Liver (tissue), 9 donors: Measurements from ENCODE around the gene UBA3. TPM values are rescaled to one million over a fixed set of nuclear protein-coding genes. Genes with fewer than 3 reads are reported as not detected.

Experiments used
- DNase-seq: peaks from one replicate; pipeline ENCODE4 v3.0.0-alpha.2; 2017; ENCODE audit warnings: low spot score
- H3K27ac ChIP-seq, 2 donors: one replicate each; pipeline ENCODE4 v1.7.0; 2013; ENCODE audit warnings: inconsistent platforms in 2 of 2, low read length in 2 of 2, control low read depth in 1 of 2, low read depth in 1 of 2, mild to moderate bottlenecking in 1 of 2
- H3K27me3 ChIP-seq, 4 donors: one replicate each; pipeline versions ENCODE4 v1.6.1 to v1.7.0; 2013; ENCODE audit warnings: low read length in 3 of 4, inconsistent platforms in 1 of 4, mild to moderate bottlenecking in 1 of 4, moderate library complexity in 1 of 4; ENCODE audit not compliant: control insufficient read depth in 4 of 4, insufficient read depth in 4 of 4
- H3K36me3 ChIP-seq, 4 donors: one replicate each; pipeline versions ENCODE4 v1.6.1 to v1.7.0; 2013; ENCODE audit warnings: low read length in 3 of 4, mild to moderate bottlenecking in 3 of 4, low read depth in 1 of 4, moderate library complexity in 1 of 4; ENCODE audit not compliant: control insufficient read depth in 4 of 4, insufficient read depth in 3 of 4
- H3K4me1 ChIP-seq, 4 donors: one replicate each; pipeline versions ENCODE4 v1.6.1 to v1.7.0; 2013; ENCODE audit warnings: low read length in 3 of 4, mild to moderate bottlenecking in 3 of 4, moderate library complexity in 1 of 4; ENCODE audit not compliant: control insufficient read depth in 4 of 4, insufficient read depth in 4 of 4
- H3K4me3 ChIP-seq, 3 donors: one replicate each; pipeline versions ENCODE4 v1.6.1 to v1.7.0; 2013; ENCODE audit warnings: low read length in 3 of 3, control low read depth in 1 of 3, low read depth in 1 of 3, mild to moderate bottlenecking in 1 of 3
- H3K9ac ChIP-seq, 2 donors: one replicate each; pipeline ENCODE4 v1.7.0; 2013; ENCODE audit warnings: low read length in 2 of 2, mild to moderate bottlenecking in 2 of 2, moderate library complexity in 2 of 2, control low read depth in 1 of 2, low read depth in 1 of 2
- H3K9me3 ChIP-seq, 4 donors: one replicate each; pipeline versions ENCODE4 v1.6.1 to v1.7.0; 2013; ENCODE audit warnings: low read length in 3 of 4; ENCODE audit not compliant: control insufficient read depth in 4 of 4
- FOXA1 ChIP-seq: IDR thresholded peaks from 2 replicates; pipeline ENCODE4 v1.6.1; 2016; ENCODE audit warnings: antibody characterized with exemption
- FOXA2 ChIP-seq: IDR thresholded peaks from 2 replicates; pipeline ENCODE4 v1.6.1; 2016; ENCODE audit warnings: antibody characterized with exemption
- HNF4A ChIP-seq, 2 donors: conservative IDR thresholded peaks; 2 replicates each; pipeline ENCODE4 v1.6.1; 2016; ENCODE audit warnings: antibody characterized with exemption in 2 of 2, mild to moderate bottlenecking in 2 of 2
- JUND ChIP-seq, 2 donors: IDR thresholded peaks; 2 replicates each; pipeline ENCODE4 v1.6.1; 2016; ENCODE audit warnings: antibody characterized with exemption in 2 of 2
- NR2F2 ChIP-seq: IDR thresholded peaks from 2 replicates; pipeline ENCODE4 v1.6.1; 2016; ENCODE audit warnings: antibody characterized with exemption
- RXRA ChIP-seq, 2 donors: IDR thresholded peaks; 2 replicates each; pipeline ENCODE4 v1.6.1; 2017 to 2018; ENCODE audit warnings: antibody characterized with exemption in 2 of 2, mild to moderate bottlenecking in 1 of 2
- SP1 ChIP-seq: IDR thresholded peaks from 2 replicates; pipeline ENCODE4 v1.6.1; 2018; ENCODE audit warnings: antibody characterized with exemption, mild to moderate bottlenecking
- YY1 ChIP-seq: IDR thresholded peaks from 2 replicates; pipeline ENCODE4 v1.6.1; 2016; ENCODE audit warnings: antibody characterized with exemption, mild to moderate bottlenecking
- WGBS: extraction: QIAGEN DNeasy Blood & Tissue Kit; methylation state at CpG from one replicate; pipeline ENCODE4 v1.1.7; 2013; 5-methylcytosine and 5-hydroxymethylcytosine counted together
- polyA plus RNA-seq, 2 donors: library from polyadenylated mRNA; stranded (reverse) in 1 of 2; unstranded in 1 of 2; fragments of 200-250 nt in 1 of 2; fragments of >200 nt in 1 of 2; fragmentation: Nextera tagmentation in 1 of 2; extraction: Ambion mirVana in 1 of 2; gene quantifications; one replicate each; pipeline versions ENCODE4 v1.2.1 to v1.2.3, GENCODE V29; 2013 to 2015
- total RNA-seq, 2 donors: library from RNA; depleted of rRNA; stranded (reverse); fragments of >200 nt; gene quantifications; one replicate each; pipeline ENCODE4 v1.2.3, GENCODE V29; 2014
- TF ChIP-seq, protein P1 (sequence below): IDR thresholded peaks from 2 replicates; pipeline ENCODE4 v1.6.1; 2016; ENCODE audit warnings: antibody characterized with exemption
- TF ChIP-seq, protein P2 (sequence below): IDR thresholded peaks from 2 replicates; pipeline ENCODE4 v1.6.1; 2016; ENCODE audit warnings: antibody characterized with exemption
- TF ChIP-seq, protein P3 (sequence below): IDR thresholded peaks from 2 replicates; pipeline ENCODE4 v1.6.1; 2016; ENCODE audit warnings: antibody characterized with exemption
- donor health status: healthy.
- donor health status: healthy.
- donor health status: healthy.
- donor health status: healthy.
- donor health status: healthy.

Gene UBA3
- total and polyA plus RNA-seq, 4 donors: 13.1 to 34.4 (median 26.4) TPM

DNA sequence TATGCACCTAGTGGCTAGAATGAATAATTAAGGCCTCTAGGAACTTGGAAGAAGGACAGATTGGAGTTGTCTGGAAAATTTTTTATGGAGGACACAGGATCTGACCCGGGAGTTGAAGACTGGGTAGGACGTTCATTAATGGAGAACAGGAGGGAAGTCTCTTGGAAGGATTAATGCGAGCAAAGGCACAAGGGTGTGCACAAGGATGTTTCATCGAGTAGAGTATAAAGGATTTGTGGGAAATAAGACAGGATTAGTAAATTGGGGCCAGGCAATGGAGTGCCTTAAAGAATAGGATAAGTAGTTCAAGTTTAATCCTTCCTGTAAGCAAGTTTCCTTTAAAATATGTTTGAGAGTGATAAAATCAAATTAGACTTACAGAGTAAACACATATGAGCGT lies 27.7 kb upstream of the UBA3 start:
- TF ChIP-seq FOXA1 (no peak), JUND (IDR thresholded peaks at IDR 0.05) (no peak), RXRA (IDR thresholded peaks at IDR 0.05) (no peak), SP1 (no peak), FOXA2 (no peak)
- TF ChIP-seq, protein P1, sequence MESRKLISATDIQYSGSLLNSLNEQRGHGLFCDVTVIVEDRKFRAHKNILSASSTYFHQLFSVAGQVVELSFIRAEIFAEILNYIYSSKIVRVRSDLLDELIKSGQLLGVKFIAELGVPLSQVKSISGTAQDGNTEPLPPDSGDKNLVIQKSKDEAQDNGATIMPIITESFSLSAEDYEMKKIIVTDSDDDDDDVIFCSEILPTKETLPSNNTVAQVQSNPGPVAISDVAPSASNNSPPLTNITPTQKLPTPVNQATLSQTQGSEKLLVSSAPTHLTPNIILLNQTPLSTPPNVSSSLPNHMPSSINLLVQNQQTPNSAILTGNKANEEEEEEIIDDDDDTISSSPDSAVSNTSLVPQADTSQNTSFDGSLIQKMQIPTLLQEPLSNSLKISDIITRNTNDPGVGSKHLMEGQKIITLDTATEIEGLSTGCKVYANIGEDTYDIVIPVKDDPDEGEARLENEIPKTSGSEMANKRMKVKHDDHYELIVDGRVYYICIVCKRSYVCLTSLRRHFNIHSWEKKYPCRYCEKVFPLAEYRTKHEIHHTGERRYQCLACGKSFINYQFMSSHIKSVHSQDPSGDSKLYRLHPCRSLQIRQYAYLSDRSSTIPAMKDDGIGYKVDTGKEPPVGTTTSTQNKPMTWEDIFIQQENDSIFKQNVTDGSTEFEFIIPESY: no peak
- TF ChIP-seq, protein P2, sequence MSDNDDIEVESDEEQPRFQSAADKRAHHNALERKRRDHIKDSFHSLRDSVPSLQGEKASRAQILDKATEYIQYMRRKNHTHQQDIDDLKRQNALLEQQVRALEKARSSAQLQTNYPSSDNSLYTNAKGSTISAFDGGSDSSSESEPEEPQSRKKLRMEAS: no peak
- 87% methylated on average over 5 of the region's 5 CpGs for WGBS
- Histone ChIP-seq H3K27ac (no peak overlapping the region), H3K4me3 (no peak overlapping the region), H3K4me1 (no peaks in the 10 kb centered on the region), H3K36me3 (peaks cover 0 to 17% (median 10%) of the 10 kb centered on the region in 4 donors), H3K9ac (no peak overlapping the region), H3K9me3 (no peaks in the 10 kb centered on the region), H3K27me3 (no peaks in the 10 kb centered on the region)
- DNase-seq: no peak

DNA sequence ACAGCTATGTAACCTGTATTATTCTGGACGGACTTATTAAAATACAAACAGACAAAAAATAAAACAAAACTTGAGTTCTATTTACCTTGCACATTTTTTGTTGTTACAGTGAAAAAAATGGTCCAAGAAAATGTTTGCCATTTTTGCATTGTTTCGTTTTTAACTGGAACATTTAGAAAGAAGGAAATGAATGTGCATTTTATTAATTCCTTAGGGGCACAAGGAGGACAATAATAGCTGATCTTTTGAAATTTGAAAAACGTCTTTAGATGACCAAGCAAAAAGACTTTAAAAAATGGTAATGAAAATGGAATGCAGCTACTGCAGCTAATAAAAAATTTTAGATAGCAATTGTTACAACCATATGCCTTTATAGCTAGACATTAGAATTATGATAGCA lies 25.2 kb upstream of the UBA3 start:
- WGBS: 67% methylated on average over 3 of the region's 3 CpGs
- peak; percentile 62 for TF ChIP-seq YY1
- TF ChIP-seq, protein P3, sequence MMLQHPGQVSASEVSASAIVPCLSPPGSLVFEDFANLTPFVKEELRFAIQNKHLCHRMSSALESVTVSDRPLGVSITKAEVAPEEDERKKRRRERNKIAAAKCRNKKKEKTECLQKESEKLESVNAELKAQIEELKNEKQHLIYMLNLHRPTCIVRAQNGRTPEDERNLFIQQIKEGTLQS: no peak
- H3K27ac ChIP-seq: no peak overlapping the region
- H3K27me3 ChIP-seq: no peaks in the 10 kb centered on the region
- H3K4me3 ChIP-seq: no peak overlapping the region
- H3K9me3 ChIP-seq: no peaks in the 10 kb centered on the region
- DNase-seq: no peak
- no peak overlapping the region for H3K9ac ChIP-seq
- peaks cover 0 to 2% (median 0%) of the 10 kb centered on the region in 4 donors for H3K4me1 ChIP-seq
- H3K36me3 ChIP-seq: peaks cover 0 to 28% (median 17%) of the 10 kb centered on the region in 4 donors

DNA sequence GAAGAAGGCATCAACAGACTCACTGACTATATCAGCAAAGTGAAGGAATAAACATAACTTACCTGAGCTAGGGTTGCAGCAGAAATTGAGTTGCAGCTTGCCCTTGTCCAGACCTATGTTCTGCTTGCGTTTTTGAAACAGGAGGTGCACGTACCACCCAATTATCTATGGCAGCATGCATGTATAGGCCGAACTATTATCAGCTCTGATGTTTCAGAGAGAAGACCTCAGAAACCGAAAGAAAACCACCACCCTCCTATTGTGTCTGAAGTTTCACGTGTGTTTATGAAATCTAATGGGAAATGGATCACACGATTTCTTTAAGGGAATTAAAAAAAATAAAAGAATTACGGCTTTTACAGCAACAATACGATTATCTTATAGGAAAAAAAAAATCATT lies 24.4 kb upstream of the UBA3 start:
- TF ChIP-seq, protein P1: no peak
- TF ChIP-seq HNF4A (conservative IDR thresholded peaks at IDR 0.05) (no peak), NR2F2 (no peak), YY1 (no peak), RXRA (IDR thresholded peaks at IDR 0.05) (no peak)
- Histone ChIP-seq H3K4me1 (peaks cover 0 to 2% (median 0%) of the 10 kb centered on the region in 4 donors), H3K27ac (no peak overlapping the region), H3K27me3 (no peaks in the 10 kb centered on the region), H3K4me3 (no peak overlapping the region), H3K9me3 (no peaks in the 10 kb centered on the region), H3K9ac (no peak overlapping the region), H3K36me3 (peaks cover 0 to 28% (median 17%) of the 10 kb centered on the region in 4 donors)
- DNase-seq: no peak
- 85% methylated on average over 8 of the region's 8 CpGs for WGBS
